ENCODE measurements around the gene KCNA3.

DNA sequence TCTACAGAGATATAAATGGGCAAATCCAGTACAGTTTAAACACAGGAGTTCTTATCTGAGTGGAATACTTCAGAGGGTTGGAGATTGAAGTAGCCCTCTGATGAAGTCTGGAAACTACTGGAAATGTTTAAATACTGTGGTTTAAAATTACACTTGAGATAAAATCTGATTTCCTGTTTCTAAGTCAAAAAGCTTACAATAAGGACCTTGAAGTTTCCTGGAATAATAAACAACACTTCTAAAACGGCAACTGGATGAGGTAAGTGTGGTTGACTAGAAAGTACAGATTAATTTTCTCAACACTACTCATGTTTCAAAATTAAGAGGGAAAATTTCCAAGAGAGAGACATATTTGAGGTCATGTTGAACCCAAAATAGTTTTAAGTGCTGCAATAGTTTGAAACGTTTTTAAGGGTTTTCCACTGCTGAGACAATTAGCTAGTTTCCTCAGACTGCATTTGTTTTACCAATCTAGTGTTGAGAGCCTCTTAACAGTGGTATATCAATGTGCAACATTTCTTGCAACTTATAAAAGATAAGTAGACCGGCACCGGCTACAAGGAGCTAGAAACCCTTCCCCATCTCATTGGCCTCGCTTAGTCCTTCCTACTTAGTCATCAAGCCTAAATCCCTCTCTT, 27.4 kb downstream of the KCNA3 start:
- TF ChIP-seq EZH2 (IDR thresholded peaks at IDR 0.05) = no peak
- peak; percentile 55; the same call in 1 of the 2 replicates for TF ChIP-seq POLR2AphosphoS5 (IDR thresholded peaks at IDR 0.05; ENCODE audit: borderline replicate concordance, low read depth, low read length)

Measured in SK-N-MC (cell line).